Hematopoietic multipotent progenitor cell treated with erythropoietin and hydrocortisone succinate and interleukin-3 and kit ligand, for 8 days (in vitro differentiated cells): ENCODE measurements around the gene RXFP1.

Experiments used
- DNase-seq: peaks from one replicate; pipeline ENCODE4 v3.0.0-alpha.2; 2015

The RXFP1 gene

GRCh38 chr4:158621729-158622128 lies 100.0 kb downstream of the RXFP1 start:
- DNase-seq = no peak

DNA sequence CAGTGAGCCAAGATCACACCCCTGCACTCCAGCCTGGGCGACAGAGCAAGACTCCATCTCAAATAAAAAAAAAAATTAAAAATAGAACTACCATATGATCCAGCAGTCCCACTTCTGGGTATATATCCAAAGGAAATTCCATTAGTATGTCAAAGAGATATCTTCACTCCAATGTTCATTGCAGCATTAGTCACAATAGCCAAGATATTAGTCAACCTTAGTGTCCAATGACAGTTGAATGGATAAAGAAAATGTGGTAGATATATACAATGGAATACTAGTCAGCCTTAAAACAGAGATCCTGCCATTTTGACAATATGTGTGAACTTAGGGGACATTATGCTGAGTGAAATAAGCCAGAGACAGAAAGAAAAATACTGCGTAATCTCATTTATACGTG lies 100.6 kb downstream of the RXFP1 start:
- no peak for DNase-seq

DNA sequence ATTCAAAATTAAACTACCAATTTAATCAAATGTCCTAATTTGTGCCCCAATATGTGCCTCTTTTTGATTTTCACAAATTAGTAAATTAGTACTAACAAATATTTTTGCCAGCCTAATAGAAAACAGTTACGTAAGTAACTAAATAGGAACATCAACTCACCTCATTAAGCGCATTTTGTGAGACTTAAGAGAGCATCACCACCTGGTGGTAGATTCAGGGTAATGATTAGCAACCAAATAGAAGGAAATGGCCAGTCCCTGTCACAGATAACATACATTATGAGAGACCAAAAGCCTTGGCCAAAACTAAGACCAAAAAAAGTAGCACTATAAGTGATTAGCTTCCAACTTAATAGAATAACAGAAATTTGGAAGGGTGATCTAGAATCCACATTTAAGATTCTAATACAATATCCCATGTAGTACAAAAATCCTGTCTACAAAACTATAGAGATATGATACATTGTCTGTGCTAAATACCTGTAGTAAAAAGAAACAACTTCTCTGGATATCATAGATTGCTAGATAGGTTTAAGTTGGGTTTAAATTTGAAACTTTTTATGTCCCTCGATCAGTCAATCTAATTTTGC lies 103.3 kb downstream of the RXFP1 start:
- DNase-seq = peak; percentile 70

GRCh38 chr4:158625544-158625943 lies 103.9 kb downstream of the RXFP1 start:
- DNase-seq = no peak

- no peak for DNase-seq
These were observed 109.2 kb downstream of the RXFP1 start for GRCh38 chr4:158630893-158631292.

DNA sequence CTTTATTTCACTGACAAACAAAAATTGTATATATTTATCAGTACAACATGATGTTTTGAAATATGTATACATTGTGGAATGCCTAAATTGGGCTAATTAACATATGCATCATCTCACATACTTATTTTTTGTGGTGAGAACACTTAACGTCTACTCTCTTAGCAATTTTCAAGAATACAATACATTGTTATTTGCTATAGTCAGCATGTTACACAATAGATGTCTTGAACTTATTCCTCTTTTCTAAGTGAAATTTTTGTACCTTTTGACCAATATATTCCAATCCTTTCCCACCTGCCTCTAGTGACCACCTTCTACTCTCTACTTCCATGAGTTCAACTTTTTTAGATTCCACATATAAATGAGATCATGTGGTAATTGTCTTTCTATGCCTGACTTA lies 114.9 kb downstream of the RXFP1 start:
- DNase-seq = no peak

- DNase-seq = no peak
These were observed 122.7 kb downstream of the RXFP1 start for GRCh38 chr4:158644356-158644755.

GRCh38 chr4:158644760-158645159 lies 123.1 kb downstream of the RXFP1 start:
- no peak for DNase-seq

- no peak for DNase-seq
These were observed 127.5 kb downstream of the RXFP1 start for GRCh38 chr4:158649111-158649680.

- DNase-seq = no peak
These were observed 131.2 kb downstream of the RXFP1 start for GRCh38 chr4:158652920-158653319.

DNA sequence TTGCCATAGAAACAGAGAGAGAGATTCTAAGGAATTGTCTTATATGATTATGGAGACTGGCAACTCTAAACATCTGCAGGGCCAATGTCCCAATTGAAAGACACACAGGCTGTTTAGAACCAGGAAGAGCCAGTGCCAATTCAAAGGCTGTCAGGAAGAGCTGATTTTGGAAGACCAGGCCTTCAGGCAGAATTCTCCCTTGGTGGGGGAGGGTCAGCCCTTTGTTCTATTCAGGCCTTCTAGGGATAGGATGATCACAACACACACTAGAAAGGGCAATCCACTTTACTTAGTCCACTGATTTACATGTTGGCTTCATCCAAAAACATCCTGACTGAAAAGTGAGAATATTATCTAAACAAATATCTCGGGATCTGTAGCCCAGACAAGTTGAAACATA lies 134.8 kb downstream of the RXFP1 start:
- DNase-seq = no peak

GRCh38 chr4:158657291-158657690 lies 135.6 kb downstream of the RXFP1 start:
- DNase-seq = no peak

DNA sequence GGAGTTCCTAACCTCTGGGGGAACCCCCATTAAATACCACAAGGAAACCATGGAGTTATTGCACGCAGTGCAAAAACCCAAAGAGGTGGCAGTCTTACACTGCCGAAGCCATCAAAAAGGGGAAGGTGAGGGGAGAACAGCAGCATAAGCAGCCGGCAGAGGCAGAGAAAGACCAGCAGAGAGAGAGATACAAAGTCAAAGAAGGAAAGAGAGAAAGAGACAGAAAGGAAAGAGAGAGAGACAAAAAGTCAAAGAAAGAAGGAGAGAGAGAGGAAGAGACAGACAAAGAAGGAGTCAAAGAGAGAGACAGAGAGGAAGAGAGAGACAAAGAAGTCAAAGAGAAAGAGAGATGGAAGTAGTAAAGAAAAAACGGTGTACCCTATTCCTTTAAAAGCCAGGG lies 141.6 kb downstream of the RXFP1 start:
- peak; percentile 33 for DNase-seq

DNA sequence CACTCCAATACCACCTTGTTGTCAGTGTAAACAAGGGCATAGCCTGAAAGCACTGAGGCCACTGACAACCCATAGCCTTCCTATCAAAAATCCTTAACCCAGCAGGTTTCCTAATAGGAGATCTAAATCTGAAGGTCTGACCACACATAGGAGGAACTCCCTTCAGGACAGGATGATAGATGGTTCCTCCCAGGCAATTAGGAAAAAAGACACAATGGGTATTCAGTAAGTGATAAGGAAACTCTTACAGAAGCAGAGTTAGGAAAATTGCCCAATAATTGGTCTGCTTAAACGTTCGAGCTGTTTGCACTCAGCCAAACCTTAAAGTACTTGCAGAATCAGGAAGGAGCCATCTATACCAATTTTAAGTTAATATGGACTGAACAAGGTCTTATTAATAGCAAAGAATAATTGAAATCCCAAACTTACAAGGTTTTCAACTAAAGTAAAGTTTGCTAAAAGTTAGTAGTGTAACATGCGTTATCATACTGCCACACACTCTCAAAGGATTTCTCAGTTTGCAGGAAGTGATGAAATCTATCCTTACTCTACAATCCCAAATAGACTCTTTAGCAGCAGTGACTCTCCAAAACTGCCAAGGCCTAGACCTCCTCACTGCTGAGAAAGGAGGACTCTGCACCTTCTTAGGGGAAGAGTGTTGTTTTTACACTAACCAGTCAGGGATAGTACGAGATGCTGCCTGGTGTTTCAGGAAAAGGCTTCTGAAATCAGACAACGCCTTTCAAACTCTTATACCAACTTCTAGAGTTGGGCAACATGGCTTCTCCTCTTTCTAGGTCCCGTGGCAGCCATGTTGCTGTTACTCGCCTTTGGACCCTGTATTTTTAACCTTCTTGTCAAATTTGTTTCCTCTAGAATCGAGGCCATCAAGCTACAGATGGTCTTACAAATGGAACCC lies 142.3 kb downstream of the RXFP1 start:
- DNase-seq = peak; percentile 75

GRCh38 chr4:158664806-158665205 lies 143.1 kb downstream of the RXFP1 start:
- DNase-seq = no peak

DNA sequence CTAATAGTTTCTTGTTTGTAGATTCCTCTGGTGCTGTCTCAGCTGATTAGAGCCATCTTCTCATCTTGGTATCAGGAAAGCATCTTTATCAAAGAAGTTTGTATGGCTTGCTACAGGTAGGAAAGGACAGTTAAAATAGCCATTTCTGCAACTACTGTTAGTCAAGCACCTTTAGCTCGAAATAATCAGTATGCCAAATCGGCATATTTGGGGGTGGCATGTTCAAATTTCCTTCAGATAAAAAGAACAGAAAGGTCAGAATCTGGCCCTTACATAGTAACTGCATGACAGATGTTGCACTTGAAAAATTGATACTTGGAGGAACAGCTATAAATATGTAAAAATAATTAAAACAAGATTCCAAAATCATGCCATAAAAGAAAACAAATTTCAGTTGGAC lies 145.2 kb downstream of the RXFP1 start:
- DNase-seq = no peak

DNA sequence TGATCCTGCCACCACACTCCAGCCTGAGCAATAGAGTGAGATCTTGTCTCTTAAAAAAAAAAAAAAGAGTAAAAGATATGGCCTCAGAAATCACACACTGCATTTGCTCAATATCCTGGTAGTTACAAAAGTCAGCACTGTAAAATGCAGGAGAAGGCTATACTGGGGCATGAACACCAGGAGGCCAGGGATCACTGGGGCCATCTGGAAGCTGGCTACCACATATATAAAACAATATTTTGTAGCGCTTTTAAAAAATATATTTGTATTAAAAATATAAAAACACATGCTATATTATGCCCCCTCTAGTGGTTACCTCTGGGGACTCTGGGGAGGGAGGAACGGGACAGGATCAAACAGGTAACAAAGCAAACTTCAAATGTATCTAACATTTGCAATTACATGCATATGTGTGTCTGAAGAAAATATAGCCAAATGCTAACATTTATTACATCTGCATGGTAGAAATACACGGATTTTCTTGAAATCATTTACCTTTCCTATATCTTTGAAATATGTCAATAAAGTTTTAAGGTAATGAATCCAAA lies 146.0 kb downstream of the RXFP1 start:
- DNase-seq = peak; percentile 64

GRCh38 chr4:158669310-158669709 lies 147.6 kb downstream of the RXFP1 start:
- no peak for DNase-seq

DNA sequence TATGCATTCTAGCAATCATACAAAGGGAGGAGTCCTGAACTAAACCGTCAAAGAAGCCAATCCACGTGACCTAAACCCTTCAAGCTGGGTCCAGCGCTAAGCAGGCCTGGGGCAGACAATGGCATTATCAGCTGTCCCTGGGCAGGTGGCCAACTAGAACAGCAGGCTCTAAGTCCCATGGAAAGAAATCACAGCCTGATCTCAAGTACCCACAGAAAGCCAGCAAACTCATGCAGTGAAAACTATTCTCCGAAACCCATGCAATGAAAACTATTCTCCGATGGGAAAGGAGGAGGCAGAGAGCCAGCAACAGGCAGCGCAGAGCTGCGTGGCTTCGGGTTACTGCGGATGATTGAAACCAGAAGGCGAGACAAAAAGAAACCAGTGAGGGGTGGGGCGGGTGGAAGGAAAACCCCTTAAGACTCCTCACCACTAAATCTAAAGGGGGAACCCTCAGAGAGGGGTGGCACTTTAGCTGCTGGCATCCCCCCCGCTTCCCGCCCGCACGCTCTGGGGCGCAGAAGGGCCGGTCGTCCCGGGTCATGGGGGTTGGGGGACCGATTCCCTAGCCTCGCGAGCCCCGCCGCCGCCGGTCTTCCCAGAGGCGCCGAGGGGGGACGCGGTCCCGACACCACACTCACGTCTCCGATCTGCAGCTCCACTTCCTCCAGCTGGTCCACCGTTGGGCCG lies 149.4 kb downstream of the RXFP1 start:
- DNase-seq = peak; percentile 94

DNA sequence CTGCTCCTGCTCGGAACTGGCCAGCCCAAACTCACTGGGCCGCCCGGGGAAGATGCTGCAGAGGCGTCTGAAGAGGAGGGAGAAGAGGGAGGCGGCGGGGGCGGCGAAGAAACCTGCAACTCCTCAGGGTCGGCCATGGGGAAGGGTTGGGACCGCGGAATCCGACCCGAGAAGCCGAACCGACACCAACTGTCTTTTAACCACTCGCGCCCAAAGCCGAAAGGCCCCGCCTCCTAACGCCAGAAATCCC lies 149.9 kb downstream of the RXFP1 start, which contains the start of gene C4orf46:
C4orf46 (minus strand) TSS at position 223 of the 250 bp plus-strand sequence; CDS start at position 137, 86 bp downstream.
- DNase-seq = no peak

GRCh38 chr4:158671915-158672806 lies 150.5 kb downstream of the RXFP1 start, which contains the start of gene ETFDH:
ETFDH (plus strand) TSS chr4:158672296; CDS start chr4:158672457, 161 bp downstream.
- DNase-seq = peak; percentile 100

DNA sequence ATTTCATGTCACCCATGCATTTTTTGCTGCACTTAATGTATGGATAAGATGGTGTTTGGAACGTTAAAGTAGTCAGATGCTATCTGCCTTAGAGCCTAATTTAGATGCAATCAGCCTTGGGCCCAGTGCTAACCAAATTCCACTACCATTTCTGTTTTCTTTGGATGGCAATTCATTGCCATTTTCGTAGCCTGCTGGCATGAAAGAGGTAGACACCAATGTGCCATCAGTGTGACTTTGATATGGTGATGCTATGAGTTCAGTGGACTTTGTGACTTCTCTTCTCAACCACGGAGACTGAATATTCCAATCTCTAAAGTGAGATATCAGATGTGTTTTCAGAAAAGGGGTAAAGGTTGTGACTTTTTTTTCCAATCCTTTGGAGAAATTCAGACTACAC lies 152.0 kb downstream of the RXFP1 start:
- DNase-seq = no peak
